Omental fat pad (tissue), 4 donors: ENCODE data around the gene ARHGAP8. TPM values are rescaled to one million over a fixed set of nuclear protein-coding genes. Genes with fewer than 3 reads are reported as not detected.

Experiments used
- ATAC-seq: fragments of 150-250 bp; one replicate; pipeline ENCODE4 v1.9.1; 2016; ENCODE audit warnings: mild to moderate bottlenecking, moderate library complexity; ENCODE audit not compliant: low FRiP score
- DNase-seq: peaks from one replicate; pipeline ENCODE4 v3.0.0-alpha.2; 2019; ENCODE audit warnings: low spot score
- CTCF ChIP-seq, 3 donors: fragments of 450-650 bp; IDR thresholded peaks; one replicate each; pipeline ENCODE4 v1.5.1; 2016 to 2017; ENCODE audit warnings: antibody characterized with exemption in 3 of 3, mild to moderate bottlenecking in 3 of 3, moderate library complexity in 2 of 3
- total RNA-seq, 4 donors: library from RNA; depleted of rRNA; stranded (reverse); fragments of >200 nt; gene quantifications; one replicate each; pipeline ENCODE4 v1.1.0, GENCODE V29; 2016

ARHGAP8 gene
- total RNA-seq, 4 donors from 2014 or later, result 0.46 to 2.2 (median 1.9) TPM; not detected in 1

DNA sequence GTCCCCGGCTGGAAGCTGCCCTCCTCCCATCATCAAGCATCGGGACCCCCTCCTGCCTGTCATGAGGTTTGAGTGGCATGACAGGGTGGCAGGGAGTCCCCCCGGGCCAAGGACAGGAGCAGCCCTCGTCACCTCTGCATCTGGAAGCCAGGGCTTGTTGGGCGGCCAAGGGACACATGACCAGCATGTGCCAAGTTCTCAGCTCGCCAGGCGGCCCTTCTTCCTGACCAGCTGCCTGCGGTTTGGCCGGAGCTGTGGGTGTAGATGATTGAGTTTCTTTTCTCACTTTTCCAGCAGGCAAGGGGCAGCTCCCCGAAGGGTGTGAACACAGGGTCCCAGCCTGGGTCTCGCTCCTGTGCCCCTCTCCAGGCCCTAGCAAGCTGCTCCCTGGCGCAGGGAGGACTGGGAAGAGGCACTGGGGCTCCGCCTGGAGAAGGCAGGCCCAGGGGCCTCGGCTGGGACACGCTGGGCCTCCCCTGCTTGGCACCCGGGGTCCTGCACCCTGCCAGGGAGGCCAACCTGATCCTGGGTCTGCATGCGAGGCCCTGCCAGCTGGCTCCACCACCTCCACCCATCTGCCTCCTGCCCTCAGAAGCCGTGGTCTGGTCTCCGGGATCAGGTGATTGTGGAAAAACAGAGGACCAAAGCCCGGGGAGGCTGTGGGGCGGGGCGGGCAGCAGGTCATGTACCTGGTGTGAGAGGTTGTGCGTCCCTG lies 13.4 kb downstream of the ARHGAP8 start:
- DNase-seq (no peak), ATAC-seq (no peak)
- TF ChIP-seq CTCF (IDR thresholded peaks at IDR 0.05), result no peak

GRCh38 chr22:44773082-44773481 lies 20.7 kb downstream of the ARHGAP8 start:
- DNase-seq (no peak), ATAC-seq (no peak)
- TF ChIP-seq CTCF (IDR thresholded peaks at IDR 0.05), result no peak

DNA sequence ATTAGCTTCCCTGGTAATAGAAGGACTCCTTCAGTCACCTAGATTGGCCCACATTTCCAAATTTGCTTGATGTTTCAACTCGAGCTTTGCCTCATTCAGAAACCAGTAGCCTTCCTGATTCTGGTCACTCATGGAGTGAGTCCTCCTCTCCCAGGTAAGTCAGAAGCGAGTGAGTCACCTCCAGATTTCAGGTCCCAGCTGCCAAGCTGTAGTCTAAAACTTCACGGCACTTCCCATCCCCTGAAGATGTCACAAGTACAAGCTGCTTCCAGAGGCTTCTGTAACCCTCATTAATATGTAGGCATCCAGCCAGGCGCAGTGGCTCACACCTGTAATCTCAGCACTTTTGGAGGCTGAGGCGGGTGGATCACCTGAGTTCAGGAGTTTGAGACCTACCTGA lies 23.5 kb downstream of the ARHGAP8 start:
- no peak for DNase-seq
- no peak for TF ChIP-seq CTCF (IDR thresholded peaks at IDR 0.05)
- ATAC-seq, result no peak

- TF ChIP-seq CTCF (IDR thresholded peaks at IDR 0.05), result no peak
- ATAC-seq, result no peak
- no peak for DNase-seq
Measured at GRCh38 chr22:44776605-44777363, 24.4 kb downstream of the ARHGAP8 start.

- TF ChIP-seq CTCF (IDR thresholded peaks at IDR 0.05), result no peak
- DNase-seq, result no peak
- no peak for ATAC-seq
Measured at GRCh38 chr22:44777364-44777755, 25.0 kb downstream of the ARHGAP8 start.

DNA sequence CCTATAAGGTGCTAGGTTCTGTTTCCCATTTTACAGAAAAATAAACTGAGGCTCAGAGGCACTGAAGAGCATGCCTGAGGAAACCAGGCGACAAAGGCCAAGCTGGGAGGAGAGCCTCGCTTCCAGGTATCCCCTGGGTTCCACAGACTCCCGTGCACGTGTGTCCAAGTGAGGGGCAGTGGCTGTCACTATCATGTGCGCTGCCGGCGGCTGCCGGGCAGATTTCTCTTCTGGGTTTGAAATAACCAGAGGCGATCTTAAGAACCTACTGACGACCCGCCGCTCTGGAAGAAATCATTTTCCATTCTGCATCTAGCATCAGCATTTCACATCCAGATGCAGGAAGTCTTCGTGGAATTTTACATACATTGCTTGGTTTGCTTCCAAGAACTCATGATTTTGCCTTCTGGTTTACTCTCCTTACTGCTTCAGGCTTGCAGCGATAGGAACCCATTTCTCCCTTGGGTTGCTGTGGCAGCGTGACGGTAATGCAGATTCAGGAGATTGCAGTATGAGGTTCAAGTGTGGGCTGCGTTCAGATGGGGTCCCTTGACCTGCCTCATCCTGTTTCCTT lies 28.6 kb downstream of the ARHGAP8 start:
- no peak for TF ChIP-seq CTCF (IDR thresholded peaks at IDR 0.05)
- no peak for DNase-seq
- ATAC-seq, result no peak
